ENCODE measurements around the gene ARHGAP12.

Gene ARHGAP12

GRCh38 chr10:31762316-31762715 lies 166.3 kb downstream of the ARHGAP12 start:
- no peak for DNase-seq (ENCODE audit: low spot score)

- no peak for DNase-seq (ENCODE audit: low spot score)
These were observed 167.5 kb downstream of the ARHGAP12 start for GRCh38 chr10:31761156-31761555.

- DNase-seq (ENCODE audit: low spot score): no peak
These were observed 168.0 kb downstream of the ARHGAP12 start for GRCh38 chr10:31760674-31761081.

- peak; percentile 99 for DNase-seq (ENCODE audit: low spot score)
These were observed 168.6 kb downstream of the ARHGAP12 start for GRCh38 chr10:31759799-31760626.

- no peak for DNase-seq (ENCODE audit: low spot score)
These were observed 169.4 kb downstream of the ARHGAP12 start for GRCh38 chr10:31759124-31759798.

GRCh38 chr10:31758495-31758894 lies 170.1 kb downstream of the ARHGAP12 start:
- no peak for DNase-seq (ENCODE audit: low spot score)

GRCh38 chr10:31757831-31758230 lies 170.8 kb downstream of the ARHGAP12 start:
- no peak for DNase-seq (ENCODE audit: low spot score)

- DNase-seq (ENCODE audit: low spot score): peak; percentile 55
These were observed 171.2 kb downstream of the ARHGAP12 start for GRCh38 chr10:31757386-31757791.

- DNase-seq (ENCODE audit: low spot score): no peak
These were observed 171.9 kb downstream of the ARHGAP12 start for GRCh38 chr10:31756729-31757110.

GRCh38 chr10:31756101-31756728 lies 172.4 kb downstream of the ARHGAP12 start:
- DNase-seq (ENCODE audit: low spot score): no peak
